D721Med (cell line): ENCODE data around the gene FGF19.

ENCODE experiments used
- DNase-seq: peaks from one replicate; pipeline ENCODE4 v3.0.0; 2011; ENCODE audit warnings: low spot score; ENCODE audit not compliant: insufficient read length
- FAIRE-seq: peaks from 2 replicates; lab custom pipeline; 2011; peaks lifted over from hg19 to GRCh38; lab: Jason Lieb, UNC
- CTCF ChIP-seq: IDR thresholded peaks from 2 replicates; pipeline ENCODE4 v1.5.1; 2012; ENCODE audit warnings: mild to moderate bottlenecking, control low read depth; ENCODE audit not compliant: insufficient read depth; ENCODE audit errors: missing control alignments

The FGF19 gene

DNA sequence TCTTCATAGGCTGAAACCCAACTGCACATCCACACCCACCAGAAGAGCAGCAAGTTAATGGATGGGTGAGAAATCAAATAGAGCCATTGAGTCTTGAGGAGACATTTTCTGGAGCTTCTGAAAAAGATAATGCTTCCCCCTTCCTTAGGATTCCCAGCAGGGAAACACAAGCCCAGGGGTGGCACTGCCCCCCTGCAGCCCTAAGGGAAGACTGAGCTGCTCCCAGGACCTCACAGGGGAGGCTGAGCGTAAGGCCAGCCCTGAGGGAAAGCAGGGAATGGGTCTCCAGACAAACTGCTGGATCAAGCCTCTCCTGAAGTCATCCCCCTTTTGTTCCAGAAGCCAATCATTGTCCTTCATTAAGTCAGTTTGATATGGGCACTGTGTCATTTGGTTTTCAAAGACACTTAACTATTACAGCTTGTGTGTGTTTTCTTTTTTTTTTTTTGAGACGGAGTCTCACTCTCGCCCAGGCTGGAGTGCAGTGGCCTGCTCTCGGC, 43.8 kb downstream of the FGF19 start:
- no peak for TF ChIP-seq CTCF
- DNase-seq = no peak
- no peak for FAIRE-seq

- FAIRE-seq (no peak), DNase-seq (no peak)
- TF ChIP-seq CTCF = no peak
These were observed 44.2 kb downstream of the FGF19 start for GRCh38 chr11:69659591-69659990.

DNA sequence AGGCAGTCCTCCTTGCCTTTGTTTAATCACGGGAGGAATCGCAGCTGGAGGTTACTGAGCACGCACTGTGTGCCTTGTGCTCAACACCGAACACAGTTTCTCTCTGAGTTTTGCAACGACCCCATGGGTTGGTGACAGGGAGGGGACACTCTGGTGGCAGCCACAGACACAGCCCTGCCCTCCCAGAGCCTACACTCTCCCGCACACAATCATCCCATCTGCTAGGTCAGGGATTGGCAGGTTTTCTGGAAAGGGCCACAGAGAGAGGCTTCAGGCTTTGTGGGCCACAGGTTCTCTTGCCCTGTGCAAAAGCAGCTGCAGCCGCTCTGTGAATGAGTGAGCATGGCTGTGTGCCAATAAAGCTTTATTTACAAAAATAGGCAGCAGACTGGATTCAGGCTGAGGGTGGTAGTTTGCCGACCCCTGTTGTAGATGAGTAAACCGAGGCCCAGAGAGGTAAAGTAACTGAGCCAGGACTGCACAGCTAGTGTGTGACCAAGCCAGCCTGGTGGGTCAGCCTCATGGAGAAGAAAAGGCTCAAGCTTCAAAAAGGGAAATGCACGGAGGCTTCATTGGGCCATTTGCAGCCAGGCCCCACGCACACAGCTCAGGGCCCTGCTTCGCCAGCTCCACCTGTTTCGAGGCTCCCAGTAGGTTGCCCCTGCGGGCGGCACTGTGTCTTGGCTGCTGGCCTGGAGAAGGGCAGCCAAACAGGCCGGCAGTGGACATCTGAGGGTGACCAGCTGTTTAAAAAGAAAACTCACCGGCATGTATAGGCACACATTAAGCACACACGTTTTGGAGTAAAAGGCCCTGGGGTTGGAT, 45.0 kb downstream of the FGF19 start:
- TF ChIP-seq CTCF = no peak
- DNase-seq (no peak), FAIRE-seq (no peak)

GRCh38 chr11:69657911-69658625, 45.8 kb downstream of the FGF19 start:
- TF ChIP-seq CTCF = no peak
- DNase-seq = no peak
- FAIRE-seq = no peak

- no peak for FAIRE-seq
- no peak for DNase-seq
- no peak for TF ChIP-seq CTCF
These were observed 46.3 kb downstream of the FGF19 start for GRCh38 chr11:69657456-69657910.

GRCh38 chr11:69656536-69657455, 47.0 kb downstream of the FGF19 start:
- no peak for TF ChIP-seq CTCF
- FAIRE-seq = no peak

More at GRCh38 chr11:69656536-69657455, 47.0 kb downstream of the FGF19 start:
- DNase-seq = no peak
